ENCODE data around the gene NTM. TPM values are rescaled to one million over a fixed set of nuclear protein-coding genes. Genes with fewer than 3 reads are reported as not detected.

The NTM gene
- total RNA-seq, 1 experiment from 2014 or later = 0.73 TPM

GRCh38 chr11:131773626-131774025 is 403.2 kb downstream of the NTM start:
- no peaks in the 10 kb centered on the region for H3K4me1 Mint-ChIP-seq (ENCODE audit: low read depth, unreplicated experiment)
- Histone ChIP-seq H3K4me1 (no peaks in the 10 kb centered on the region), H3K4me3 (ENCODE audit: low read depth, low read length) (no peak overlapping the region), H3K9me3 (no peaks in the 10 kb centered on the region), H3K36me3 (ENCODE audit: control insufficient read depth, insufficient read depth, low read length) (no peaks in the 10 kb centered on the region), H3K27me3 (replicated peaks; ENCODE audit: control insufficient read depth, insufficient read depth, low read length) (no peaks in the 10 kb centered on the region)
- ChIA-PET POLR2A (no interaction called here), CTCF (no interaction called here)
- intact Hi-C loops (cut with micrococcal nuclease; ENCODE audit: unreplicated experiment) = no loop called here
- DNase-seq = no peak
- H3K9me3 Mint-ChIP-seq (ENCODE audit: unreplicated experiment) = no peaks in the 10 kb centered on the region
- no TSS peak for BruUV-seq (replicated peaks)
- peaks cover 21% of the 10 kb centered on the region for H3K27me3 Mint-ChIP-seq (ENCODE audit: insufficient read depth, unreplicated experiment)
- no peak overlapping the region for H3K4me3 Mint-ChIP-seq (ENCODE audit: unreplicated experiment)
- TF ChIP-seq, protein P1, sequence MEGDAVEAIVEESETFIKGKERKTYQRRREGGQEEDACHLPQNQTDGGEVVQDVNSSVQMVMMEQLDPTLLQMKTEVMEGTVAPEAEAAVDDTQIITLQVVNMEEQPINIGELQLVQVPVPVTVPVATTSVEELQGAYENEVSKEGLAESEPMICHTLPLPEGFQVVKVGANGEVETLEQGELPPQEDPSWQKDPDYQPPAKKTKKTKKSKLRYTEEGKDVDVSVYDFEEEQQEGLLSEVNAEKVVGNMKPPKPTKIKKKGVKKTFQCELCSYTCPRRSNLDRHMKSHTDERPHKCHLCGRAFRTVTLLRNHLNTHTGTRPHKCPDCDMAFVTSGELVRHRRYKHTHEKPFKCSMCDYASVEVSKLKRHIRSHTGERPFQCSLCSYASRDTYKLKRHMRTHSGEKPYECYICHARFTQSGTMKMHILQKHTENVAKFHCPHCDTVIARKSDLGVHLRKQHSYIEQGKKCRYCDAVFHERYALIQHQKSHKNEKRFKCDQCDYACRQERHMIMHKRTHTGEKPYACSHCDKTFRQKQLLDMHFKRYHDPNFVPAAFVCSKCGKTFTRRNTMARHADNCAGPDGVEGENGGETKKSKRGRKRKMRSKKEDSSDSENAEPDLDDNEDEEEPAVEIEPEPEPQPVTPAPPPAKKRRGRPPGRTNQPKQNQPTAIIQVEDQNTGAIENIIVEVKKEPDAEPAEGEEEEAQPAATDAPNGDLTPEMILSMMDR (IDR thresholded peaks at IDR 0.05; ENCODE audit: insufficient read depth in 1 of 2, low read depth in 1 of 2, low read length in 1 of 2, severe bottlenecking in 1 of 2, unreplicated experiment in 1 of 2) = no peak
- H3K27ac Mint-ChIP-seq (ENCODE audit: unreplicated experiment) = no peak overlapping the region
- no peaks in the 10 kb centered on the region for H3K36me3 Mint-ChIP-seq (ENCODE audit: insufficient read depth, unreplicated experiment)

GRCh38 chr11:131776211-131776610 is 405.8 kb downstream of the NTM start:
- Mint-ChIP-seq H3K27ac (ENCODE audit: unreplicated experiment) (no peak overlapping the region), H3K9me3 (ENCODE audit: unreplicated experiment) (no peaks in the 10 kb centered on the region), H3K36me3 (ENCODE audit: insufficient read depth, unreplicated experiment) (no peaks in the 10 kb centered on the region), H3K27me3 (ENCODE audit: insufficient read depth, unreplicated experiment) (peaks cover 20% of the 10 kb centered on the region), H3K4me3 (ENCODE audit: unreplicated experiment) (no peak overlapping the region), H3K4me1 (ENCODE audit: low read depth, unreplicated experiment) (no peaks in the 10 kb centered on the region)
- no peak for DNase-seq
- no peaks in the 10 kb centered on the region for H3K27me3 ChIP-seq (replicated peaks; ENCODE audit: control insufficient read depth, insufficient read depth, low read length)
- no peaks in the 10 kb centered on the region for H3K4me1 ChIP-seq
- no peaks in the 10 kb centered on the region for H3K36me3 ChIP-seq (ENCODE audit: control insufficient read depth, insufficient read depth, low read length)
- H3K9me3 ChIP-seq = no peaks in the 10 kb centered on the region
- CTCF ChIA-PET = no interaction called here
- no peak overlapping the region for H3K4me3 ChIP-seq (ENCODE audit: low read depth, low read length)
- intact Hi-C loops (cut with micrococcal nuclease; ENCODE audit: unreplicated experiment) = no loop called here
- no TSS peak for BruUV-seq (replicated peaks)
- TF ChIP-seq, protein P1 (IDR thresholded peaks at IDR 0.05; ENCODE audit: insufficient read depth in 1 of 2, low read depth in 1 of 2, low read length in 1 of 2, severe bottlenecking in 1 of 2, unreplicated experiment in 1 of 2) = no peak
- POLR2A ChIA-PET = no interaction called here

DNA sequence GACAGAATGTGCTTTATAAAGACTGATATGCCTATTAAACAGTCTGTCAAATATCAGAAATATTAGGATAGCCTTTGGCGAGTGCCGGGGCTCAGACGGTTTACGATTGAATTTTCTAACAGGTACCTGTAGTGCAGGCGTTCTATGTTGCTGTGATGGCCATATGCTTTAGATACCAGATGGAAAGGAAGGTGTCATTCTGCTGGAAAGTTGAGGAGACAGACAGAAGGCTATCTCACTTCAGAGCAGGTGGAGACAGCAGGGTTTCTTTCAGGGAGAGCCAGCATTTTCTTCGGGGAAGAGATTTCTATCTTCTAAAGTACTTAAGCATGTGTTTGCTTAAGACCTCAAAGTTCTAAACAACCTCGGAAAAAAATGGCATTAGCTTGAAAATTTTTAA is 415.4 kb downstream of the NTM start:
- no peak for DNase-seq
- ChIA-PET POLR2A (no interaction called here), CTCF (no interaction called here)
- no TSS peak for BruUV-seq (replicated peaks)
- intact Hi-C loops (cut with micrococcal nuclease; ENCODE audit: unreplicated experiment) = no loop called here
- H3K4me3 Mint-ChIP-seq (ENCODE audit: unreplicated experiment) = no peak overlapping the region
- no peaks in the 10 kb centered on the region for H3K27me3 ChIP-seq (replicated peaks; ENCODE audit: control insufficient read depth, insufficient read depth, low read length)
- no peak overlapping the region for H3K27ac Mint-ChIP-seq (ENCODE audit: unreplicated experiment)
- no peaks in the 10 kb centered on the region for H3K36me3 Mint-ChIP-seq (ENCODE audit: insufficient read depth, unreplicated experiment)
- H3K9me3 Mint-ChIP-seq (ENCODE audit: unreplicated experiment) = no peaks in the 10 kb centered on the region
- H3K27me3 Mint-ChIP-seq (ENCODE audit: insufficient read depth, unreplicated experiment) = peaks cover 14% of the 10 kb centered on the region
- no peaks in the 10 kb centered on the region for H3K4me1 ChIP-seq
- no peaks in the 10 kb centered on the region; the same call in 1 of the 2 replicates for H3K9me3 ChIP-seq
- TF ChIP-seq, protein P1 (IDR thresholded peaks at IDR 0.05; ENCODE audit: insufficient read depth in 1 of 2, low read depth in 1 of 2, low read length in 1 of 2, severe bottlenecking in 1 of 2, unreplicated experiment in 1 of 2) = no peak
- H3K4me1 Mint-ChIP-seq (ENCODE audit: low read depth, unreplicated experiment) = no peaks in the 10 kb centered on the region
- H3K36me3 ChIP-seq (ENCODE audit: control insufficient read depth, insufficient read depth, low read length) = no peaks in the 10 kb centered on the region
- H3K4me3 ChIP-seq (ENCODE audit: low read depth, low read length) = no peak overlapping the region

Measured in Caco-2 (cell line).